Lower leg skin (tissue), 4 donors: ENCODE measurements around the gene KIF26B. TPM values are rescaled to one million over a fixed set of nuclear protein-coding genes. Genes with fewer than 3 reads are reported as not detected.
"Not testable (repeated sequence)": the region's sequence is repeated elsewhere in the genome, so short reads cannot be mapped to it uniquely, and the experiment has no call there.

Experiments used
- DNase-seq, 2 donors: peaks; one replicate each; pipeline ENCODE4 v3.0.0-alpha.2; 2019; ENCODE audit warnings: low spot score in 2 of 2
- H3K4me3 ChIP-seq: fragments of 200-600 bp; sonication (generic); 2 replicates; pipeline ENCODE4 v1.5.1; 2017; ENCODE audit warnings: mild to moderate bottlenecking, low read depth; ENCODE audit not compliant: poor library complexity, severe bottlenecking
- POLR2A ChIP-seq, 2 donors: fragments of 450-650 bp; IDR thresholded peaks; one replicate each; pipeline ENCODE4 v1.6.1; 2016 to 2017; ENCODE audit warnings: antibody characterized with exemption in 2 of 2, mild to moderate bottlenecking in 1 of 2, moderate library complexity in 1 of 2
- WGBS, 2 donors: methylation state at CpG; one replicate each; pipeline ENCODE4 v1.1.5; 2018; 5-methylcytosine and 5-hydroxymethylcytosine counted together
- intact Hi-C: fragments of 100-400 bp; cut with DNase I; formaldehyde crosslinking; loops from one replicate; pipeline ENCODE4 v1.15.0; 2023; ENCODE audit warnings: low total_unique reads
- total RNA-seq, 4 donors: library from RNA; depleted of rRNA; stranded (reverse); fragments of >200 nt; gene quantifications; one replicate each; pipeline ENCODE4 v1.1.0, GENCODE V29; 2016
- TF ChIP-seq, protein P1 (sequence below), 3 donors: fragments of 450-650 bp; IDR thresholded peaks; one replicate each; pipeline ENCODE4 v1.5.1; 2016; ENCODE audit warnings: antibody characterized with exemption in 3 of 3, mild to moderate bottlenecking in 3 of 3, moderate library complexity in 2 of 3

KIF26B gene
- total RNA-seq, 4 donors from 2014 or later, result 3.9 to 6.6 (median 5.7) TPM

DNA sequence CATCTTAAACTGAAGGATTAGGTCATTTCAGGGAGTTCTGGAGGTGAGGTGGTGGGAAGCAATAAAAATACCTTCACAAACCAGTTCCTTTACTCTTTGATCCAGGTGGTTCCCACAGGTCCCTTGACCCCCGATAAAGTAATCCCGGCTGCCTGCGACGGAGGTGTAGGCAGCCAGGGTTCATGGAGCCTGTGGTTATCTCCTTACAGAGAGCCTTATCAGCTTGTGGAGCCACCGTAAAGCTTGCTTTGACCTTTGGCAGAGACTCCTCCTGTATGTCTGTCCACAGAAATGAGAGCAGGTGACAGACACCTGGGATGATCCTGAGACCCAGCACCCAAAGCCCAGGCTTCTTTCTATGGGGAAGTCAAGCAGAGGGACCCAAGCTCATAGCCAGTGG, 243.4 kb downstream of the KIF26B start:
- 75 to 83% methylated on average over 5 of the region's 5 CpGs for WGBS, 2 donors
- intact Hi-C loops, result no loop called here
- no peak for DNase-seq
- no peak for TF ChIP-seq POLR2A (IDR thresholded peaks at IDR 0.05)
- TF ChIP-seq, protein P1, sequence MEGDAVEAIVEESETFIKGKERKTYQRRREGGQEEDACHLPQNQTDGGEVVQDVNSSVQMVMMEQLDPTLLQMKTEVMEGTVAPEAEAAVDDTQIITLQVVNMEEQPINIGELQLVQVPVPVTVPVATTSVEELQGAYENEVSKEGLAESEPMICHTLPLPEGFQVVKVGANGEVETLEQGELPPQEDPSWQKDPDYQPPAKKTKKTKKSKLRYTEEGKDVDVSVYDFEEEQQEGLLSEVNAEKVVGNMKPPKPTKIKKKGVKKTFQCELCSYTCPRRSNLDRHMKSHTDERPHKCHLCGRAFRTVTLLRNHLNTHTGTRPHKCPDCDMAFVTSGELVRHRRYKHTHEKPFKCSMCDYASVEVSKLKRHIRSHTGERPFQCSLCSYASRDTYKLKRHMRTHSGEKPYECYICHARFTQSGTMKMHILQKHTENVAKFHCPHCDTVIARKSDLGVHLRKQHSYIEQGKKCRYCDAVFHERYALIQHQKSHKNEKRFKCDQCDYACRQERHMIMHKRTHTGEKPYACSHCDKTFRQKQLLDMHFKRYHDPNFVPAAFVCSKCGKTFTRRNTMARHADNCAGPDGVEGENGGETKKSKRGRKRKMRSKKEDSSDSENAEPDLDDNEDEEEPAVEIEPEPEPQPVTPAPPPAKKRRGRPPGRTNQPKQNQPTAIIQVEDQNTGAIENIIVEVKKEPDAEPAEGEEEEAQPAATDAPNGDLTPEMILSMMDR (IDR thresholded peaks at IDR 0.05), result no peak
- no peak overlapping the region for H3K4me3 ChIP-seq

DNA sequence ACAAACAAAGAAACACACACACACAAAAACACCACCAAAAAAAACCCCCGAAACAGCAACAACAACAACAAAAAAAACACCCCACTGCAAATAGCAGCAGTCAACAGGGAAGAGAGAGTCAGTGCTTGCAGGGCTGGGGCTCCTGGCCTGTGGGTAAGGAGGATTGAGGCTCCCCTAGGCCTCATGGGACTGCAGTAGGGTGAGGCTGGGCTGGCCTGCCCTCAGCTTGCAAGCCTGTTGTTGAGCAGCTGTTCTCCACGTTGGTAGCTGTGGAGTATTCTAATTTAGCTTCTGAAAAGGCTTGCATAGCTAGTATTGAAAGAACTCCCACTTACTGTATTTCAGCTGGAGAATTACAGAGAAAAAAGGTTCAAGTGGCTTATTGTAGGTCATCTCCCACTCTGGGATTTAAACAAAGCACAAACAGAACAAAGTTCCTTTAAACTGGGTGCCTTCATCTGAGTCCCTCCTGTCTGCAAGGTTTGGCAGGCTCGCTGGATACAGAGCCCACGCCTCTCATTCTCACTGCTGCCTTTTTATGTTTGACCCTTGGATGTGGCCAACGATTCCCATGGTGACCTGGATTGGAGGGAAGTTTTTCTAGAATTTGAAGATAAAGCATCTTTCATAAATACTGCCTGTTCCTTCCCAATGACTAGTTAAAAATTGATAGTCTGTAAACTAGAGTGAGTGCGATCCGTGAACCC, 247.2 kb downstream of the KIF26B start:
- no peak for DNase-seq
- intact Hi-C loops, result no loop called here

DNA sequence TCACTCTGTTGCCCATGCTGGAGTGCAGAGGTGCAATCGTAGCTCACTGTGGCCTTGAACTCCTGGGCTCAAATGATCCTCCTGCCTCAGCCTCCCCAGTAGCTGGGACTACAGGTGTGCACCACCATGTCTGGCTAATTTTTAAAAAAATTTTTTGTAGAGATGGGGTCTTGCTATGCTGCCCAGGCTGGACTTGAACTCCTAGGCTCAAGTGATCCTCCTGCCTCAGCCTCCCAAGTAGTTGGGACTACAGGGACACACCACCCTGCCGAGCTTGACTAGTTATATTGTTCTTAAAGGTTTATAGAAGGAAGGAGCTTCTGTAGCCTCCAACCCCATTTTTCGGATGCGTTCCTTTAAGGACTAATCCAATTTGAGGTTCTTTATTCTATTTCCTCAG, 248.2 kb downstream of the KIF26B start:
- H3K4me3 ChIP-seq, intact Hi-C loops, DNase-seq: not testable (repeated sequence)
- WGBS, 2 donors, result 89 to 92% methylated on average over 4 of the region's 4 CpGs

More for the DNA sequence above, 247.2 kb downstream of the KIF26B start:
- TF ChIP-seq POLR2A (IDR thresholded peaks at IDR 0.05), result no peak
- TF ChIP-seq, protein P1 (IDR thresholded peaks at IDR 0.05), result no peak
- WGBS, 2 donors, result 84 to 86% methylated on average over 7 of the region's 7 CpGs
- no peak overlapping the region for H3K4me3 ChIP-seq

DNA sequence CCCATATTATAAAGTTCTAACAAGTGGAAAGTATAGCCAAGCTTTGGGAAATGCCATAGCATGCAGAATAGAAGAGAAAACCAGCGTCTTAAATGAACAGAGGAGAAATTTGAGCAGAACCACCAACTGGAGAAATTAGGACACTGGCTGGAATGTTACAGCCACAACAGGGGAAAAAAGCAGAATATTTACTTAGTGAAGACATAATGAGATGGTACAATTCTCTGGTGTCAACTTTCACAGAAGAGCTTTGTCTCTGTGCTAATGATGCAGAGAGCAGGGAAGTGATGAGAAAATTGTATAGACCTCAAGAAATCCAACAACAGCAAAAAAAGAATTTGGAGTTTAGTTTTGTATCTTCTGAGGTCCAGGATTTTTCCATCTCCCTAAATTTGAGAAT, 249.7 kb downstream of the KIF26B start:
- TF ChIP-seq, protein P1 (IDR thresholded peaks at IDR 0.05), result no peak
- no peak for TF ChIP-seq POLR2A (IDR thresholded peaks at IDR 0.05)
- WGBS, 2 donors, result 81 to 91% methylated on average over 1 of the region's 1 CpG
- H3K4me3 ChIP-seq, result no peak overlapping the region
- intact Hi-C loops, result no loop called here
- DNase-seq, result no peak

GRCh38 chr1:245404952-245405351, 250.2 kb downstream of the KIF26B start:
- H3K4me3 ChIP-seq, result no peak overlapping the region
- DNase-seq, result no peak
- TF ChIP-seq POLR2A (IDR thresholded peaks at IDR 0.05), result no peak
- TF ChIP-seq, protein P1 (IDR thresholded peaks at IDR 0.05), result no peak
- intact Hi-C loops, result no loop called here
- WGBS, 2 donors, result 78 to 79% methylated on average over 4 of the region's 4 CpGs

DNA sequence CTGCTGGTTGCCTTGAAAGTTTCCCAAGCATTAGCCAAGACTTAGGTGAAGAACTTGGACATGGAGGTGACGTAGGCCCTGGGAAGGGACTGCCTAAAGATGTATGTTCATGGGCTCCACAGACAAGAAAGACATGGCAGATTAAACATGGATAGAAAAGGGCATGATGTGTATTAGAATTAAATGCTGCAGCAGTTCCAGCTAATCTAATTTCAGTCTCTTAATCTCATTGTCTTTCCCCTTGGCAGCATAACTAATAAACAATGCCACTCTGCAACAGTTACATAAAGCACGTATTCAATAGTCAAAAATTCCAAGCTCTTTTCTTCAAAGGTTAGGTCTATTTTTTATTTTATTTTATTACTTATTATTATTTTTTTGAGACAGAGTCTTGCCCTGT, 251.6 kb downstream of the KIF26B start:
- DNase-seq, result no peak
- WGBS, 2 donors, result 96 to 99% methylated on average over 2 of the region's 2 CpGs
- H3K4me3 ChIP-seq, result no peak overlapping the region
- TF ChIP-seq POLR2A (IDR thresholded peaks at IDR 0.05), result no peak
- TF ChIP-seq, protein P1 (IDR thresholded peaks at IDR 0.05), result no peak
- intact Hi-C loops, result no loop called here
